ENCODE data around the gene DNAL4. TPM values are rescaled to one million over a fixed set of nuclear protein-coding genes. Genes with fewer than 3 reads are reported as not detected.

The DNAL4 gene
- total RNA-seq, 1 experiment from 2014 or later: 8.3 TPM

DNA sequence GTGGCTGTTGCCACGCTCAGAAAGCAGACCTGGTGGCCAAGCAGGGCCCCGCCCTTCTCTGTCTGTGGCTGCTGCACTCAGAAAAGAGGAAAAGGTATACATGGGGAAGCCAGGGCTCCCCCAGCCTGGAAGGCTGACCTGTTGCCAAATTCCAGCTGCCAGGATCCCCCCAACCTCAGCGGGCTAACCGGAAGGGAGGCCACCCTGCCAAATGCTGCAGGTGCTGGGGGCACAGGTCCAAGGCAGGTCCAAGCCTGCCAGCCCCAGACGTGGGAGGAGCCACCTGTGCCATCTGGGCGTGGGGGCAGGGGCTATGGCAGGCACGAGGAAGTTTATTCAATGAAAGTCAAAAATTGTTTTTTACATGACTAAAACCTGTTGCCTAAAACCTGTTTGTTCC is 47.3 kb upstream of the DNAL4 start:
- no peak overlapping the region for H3K56ac ChIP-seq (ENCODE audit: insufficient read length, low read depth, low read length)
- H3K27me3 ChIP-seq (ENCODE audit: insufficient read depth, low read length): peaks cover 21% of the 10 kb centered on the region; the same call in 1 of the 2 replicates
- peaks cover 3% of the 10 kb centered on the region for H4K20me1 ChIP-seq (ENCODE audit: control insufficient read depth, insufficient read depth, insufficient read length)
- no peak overlapping the region for H3K27ac ChIP-seq (ENCODE audit: insufficient read length, low read depth, low read length)
- H2AK5ac ChIP-seq (ENCODE audit: insufficient read length, low read length): no peak overlapping the region
- no peak overlapping the region for H3T11ph ChIP-seq (ENCODE audit: low read length)
- no peak overlapping the region for H3K18ac ChIP-seq (ENCODE audit: insufficient read length, low read depth, low read length)
- H3K79me1 ChIP-seq (ENCODE audit: insufficient read depth, low read depth, low read length, poor library complexity, severe bottlenecking): no peaks in the 10 kb centered on the region
- H4K91ac ChIP-seq (ENCODE audit: insufficient read length, low read depth, low read length): no peak overlapping the region
- no peak overlapping the region for H3K4ac ChIP-seq (ENCODE audit: low read depth, low read length)
- no peak overlapping the region for H3K9ac ChIP-seq (ENCODE audit: extremely low read depth, insufficient read length, low read length)
- Mint-ChIP-seq H3K27ac (no peak overlapping the region), H3K9me3 (no peaks in the 10 kb centered on the region), H3K36me3 (ENCODE audit: insufficient read depth in 1 of 3, low read depth in 3 of 3) (peaks cover 0 to 2% (median 0%) of the 10 kb centered on the region in 3 experiments; a peak in 3 of 7 replicates), H3K27me3 (ENCODE audit: low read depth) (peaks cover 62% of the 10 kb centered on the region), H3K4me1 (peaks cover 29 to 40% of the 10 kb centered on the region in 2 experiments), H3K4me3 (no peak overlapping the region)
- H2AFZ ChIP-seq (ENCODE audit: low read length): no peak overlapping the region
- H3K23ac ChIP-seq (ENCODE audit: insufficient read length, low read depth, low read length): no peak overlapping the region
- H3K23me2 ChIP-seq (ENCODE audit: insufficient read length, low read depth, low read length, poor library complexity, severe bottlenecking): peaks cover 4% of the 10 kb centered on the region
- H3K79me2 ChIP-seq (ENCODE audit: insufficient read depth, low read length): peaks cover 2% of the 10 kb centered on the region; the same call in 1 of the 2 replicates
- H4K5ac ChIP-seq (ENCODE audit: insufficient read length, low read depth, low read length): no peak overlapping the region
- no peak overlapping the region for H3K4me2 ChIP-seq (ENCODE audit: insufficient read depth, insufficient read length, low read length)
- no peak overlapping the region for H2BK12ac ChIP-seq (ENCODE audit: insufficient read length, low read depth, low read length)
- H2BK20ac ChIP-seq (ENCODE audit: low read depth, low read length, poor library complexity, severe bottlenecking): no peak overlapping the region
- H2BK5ac ChIP-seq (ENCODE audit: insufficient read length, low read length): no peak overlapping the region
- no peaks in the 10 kb centered on the region for H3K9me3 ChIP-seq (ENCODE audit: control insufficient read depth, low read depth, low read length)
- no peak for DNase-seq
- peaks cover 3% of the 10 kb centered on the region; the same call in 1 of the 2 replicates for H3K4me1 ChIP-seq (ENCODE audit: insufficient read depth, low read length)
- no peak for TF ChIP-seq CTCF (conservative IDR thresholded peaks at IDR 0.05)
- H3K14ac ChIP-seq (ENCODE audit: insufficient read depth, low read length): no peak overlapping the region
- no peak overlapping the region for H2BK120ac ChIP-seq (ENCODE audit: low read depth, low read length, poor library complexity, severe bottlenecking)
- no peak overlapping the region for H2BK15ac ChIP-seq (ENCODE audit: low read depth, low read length)
- H4K8ac ChIP-seq (replicated peaks; ENCODE audit: insufficient read length, low read depth, low read length): no peak overlapping the region
- no CpG with 5 or more reads among the region's 7 CpGs for WGBS (ENCODE audit: extremely low coverage, insufficient read length, low lambda C conversion rate)
